LNCAP (cell line): ENCODE data around the gene ADAM12.

Experiments
- TF ChIP-seq, protein P1 (sequence below): fragments of 450-650 bp; IDR thresholded peaks from 2 replicates; pipeline ENCODE4 v1.5.1; 2017; ENCODE audit warnings: mild to moderate bottlenecking

Gene ADAM12

DNA sequence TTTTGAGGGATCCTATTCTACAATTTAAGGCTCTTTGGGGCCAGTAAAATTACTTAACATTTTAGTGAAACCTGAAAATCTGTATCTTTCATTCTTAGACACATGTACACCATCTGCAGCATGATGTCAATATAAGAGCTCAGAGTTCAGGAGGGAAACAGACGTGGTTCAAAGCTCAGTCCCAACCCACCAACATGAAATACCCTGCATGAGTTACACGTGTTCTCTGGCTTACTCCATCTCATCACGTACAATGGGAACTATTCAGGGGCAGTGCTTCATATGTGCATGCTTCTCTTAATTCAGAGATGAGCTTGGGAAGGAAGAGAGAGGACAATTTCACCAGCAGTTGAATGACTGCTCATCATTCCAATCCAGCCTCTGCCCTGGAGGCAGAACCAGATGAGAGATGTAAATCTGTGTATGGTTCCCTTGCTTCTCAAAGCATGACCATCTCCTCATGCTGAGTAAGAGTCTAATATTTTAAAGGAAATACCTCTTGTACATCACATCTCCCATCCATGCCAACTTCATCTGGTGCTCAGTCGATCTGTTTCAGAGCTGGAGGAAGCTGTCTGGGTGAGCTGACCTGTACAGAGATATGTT, 29.0 kb upstream of the ADAM12 start:
- TF ChIP-seq, protein P1, sequence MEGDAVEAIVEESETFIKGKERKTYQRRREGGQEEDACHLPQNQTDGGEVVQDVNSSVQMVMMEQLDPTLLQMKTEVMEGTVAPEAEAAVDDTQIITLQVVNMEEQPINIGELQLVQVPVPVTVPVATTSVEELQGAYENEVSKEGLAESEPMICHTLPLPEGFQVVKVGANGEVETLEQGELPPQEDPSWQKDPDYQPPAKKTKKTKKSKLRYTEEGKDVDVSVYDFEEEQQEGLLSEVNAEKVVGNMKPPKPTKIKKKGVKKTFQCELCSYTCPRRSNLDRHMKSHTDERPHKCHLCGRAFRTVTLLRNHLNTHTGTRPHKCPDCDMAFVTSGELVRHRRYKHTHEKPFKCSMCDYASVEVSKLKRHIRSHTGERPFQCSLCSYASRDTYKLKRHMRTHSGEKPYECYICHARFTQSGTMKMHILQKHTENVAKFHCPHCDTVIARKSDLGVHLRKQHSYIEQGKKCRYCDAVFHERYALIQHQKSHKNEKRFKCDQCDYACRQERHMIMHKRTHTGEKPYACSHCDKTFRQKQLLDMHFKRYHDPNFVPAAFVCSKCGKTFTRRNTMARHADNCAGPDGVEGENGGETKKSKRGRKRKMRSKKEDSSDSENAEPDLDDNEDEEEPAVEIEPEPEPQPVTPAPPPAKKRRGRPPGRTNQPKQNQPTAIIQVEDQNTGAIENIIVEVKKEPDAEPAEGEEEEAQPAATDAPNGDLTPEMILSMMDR, result no peak

DNA sequence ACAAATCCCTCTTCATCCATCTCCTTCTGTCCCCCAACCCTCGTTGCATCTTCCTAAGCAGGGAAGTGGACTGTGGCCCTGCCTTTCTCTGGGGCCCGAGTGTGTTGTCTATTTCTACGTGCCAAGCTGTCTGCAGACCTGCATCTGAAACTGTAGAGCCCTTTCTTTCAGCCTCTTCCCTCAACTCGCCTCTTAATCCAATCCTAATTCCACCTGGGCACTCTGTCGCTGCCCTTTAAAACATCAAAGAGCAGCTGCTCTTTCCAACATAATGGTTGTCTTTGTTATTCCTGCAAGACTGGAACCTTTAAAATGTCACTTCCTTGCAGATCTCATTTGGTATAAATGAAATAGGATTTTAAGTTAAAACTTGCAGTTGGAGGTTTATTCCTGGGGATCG, 21.5 kb upstream of the ADAM12 start:
- TF ChIP-seq, protein P1, result no peak

DNA sequence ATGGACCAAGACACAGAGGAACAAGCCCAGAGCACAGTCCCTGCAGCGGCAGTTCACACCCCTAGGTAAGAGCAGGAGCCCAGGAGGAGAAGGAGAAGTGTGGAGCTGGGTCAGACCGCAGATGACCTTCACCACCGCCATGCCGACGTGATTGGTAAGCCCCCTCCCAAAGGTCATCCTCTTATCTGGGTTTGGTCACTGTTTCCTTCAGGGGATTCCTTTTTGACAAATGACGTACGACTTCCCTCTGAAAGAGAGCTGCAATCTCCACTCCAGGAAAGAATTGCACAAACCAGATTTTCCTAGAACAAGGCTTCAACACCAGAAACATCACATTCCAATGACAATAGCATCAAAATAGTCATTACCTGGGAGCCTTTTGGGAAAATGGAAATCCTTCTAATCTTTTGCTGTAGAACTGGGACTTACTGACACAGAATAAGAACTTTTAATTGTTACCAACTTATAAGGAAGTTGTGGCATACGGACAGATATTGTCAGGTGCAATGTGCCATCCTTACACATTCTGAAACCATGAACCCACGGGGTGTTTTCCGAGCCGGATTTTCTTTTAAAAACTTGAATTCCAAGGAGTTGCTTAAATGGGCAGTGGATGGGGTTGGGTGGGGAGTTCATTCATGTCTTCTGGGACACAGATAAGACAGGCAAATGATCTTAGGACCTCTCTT, 20.8 kb upstream of the ADAM12 start:
- TF ChIP-seq, protein P1, result no peak

DNA sequence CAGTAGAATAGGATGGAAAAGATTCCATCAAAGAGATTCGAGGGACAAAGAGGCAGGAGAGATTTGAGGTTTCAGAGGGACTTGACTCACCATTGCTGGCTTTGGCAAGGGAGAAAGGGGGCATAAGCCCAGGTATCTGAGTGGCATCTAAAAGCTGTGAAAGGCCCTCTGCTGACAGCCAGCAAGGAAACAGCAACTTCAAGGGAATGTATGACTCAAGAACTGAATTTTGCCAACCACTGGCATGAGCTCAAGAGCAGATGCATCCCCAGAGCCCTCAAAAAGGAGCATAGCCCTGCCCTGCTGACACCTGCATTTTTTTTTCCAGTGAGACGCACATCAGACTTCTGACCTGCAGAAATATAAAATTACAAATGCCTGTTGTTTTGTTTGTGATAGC, 19.6 kb upstream of the ADAM12 start:
- TF ChIP-seq, protein P1, result no peak

DNA sequence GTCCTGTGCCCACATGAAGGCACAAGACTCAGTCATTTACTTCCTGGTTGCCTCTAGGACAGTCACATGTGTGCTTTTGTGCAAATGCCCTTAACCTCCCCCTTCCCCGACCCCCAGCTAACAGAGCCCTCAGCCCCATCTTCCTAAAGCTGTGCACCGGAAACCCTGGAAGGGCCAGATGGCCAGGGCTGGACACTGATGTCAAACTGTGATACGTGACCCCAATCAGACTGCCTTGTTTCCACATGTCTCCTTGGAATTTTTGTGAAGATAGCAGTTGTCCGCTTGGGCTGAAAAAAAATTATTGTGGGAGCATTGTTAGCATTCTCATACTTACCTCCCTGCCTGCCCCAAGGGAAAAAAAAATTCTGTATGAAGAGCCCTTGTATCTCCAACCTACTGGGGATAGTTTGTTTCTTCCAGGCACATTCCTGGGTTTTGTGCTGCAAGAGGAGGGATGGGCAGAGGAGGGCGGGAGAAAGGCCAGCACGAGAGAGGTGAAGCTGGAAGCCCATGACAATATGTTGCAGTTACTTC, 17.0 kb upstream of the ADAM12 start:
- TF ChIP-seq, protein P1, result no peak

DNA sequence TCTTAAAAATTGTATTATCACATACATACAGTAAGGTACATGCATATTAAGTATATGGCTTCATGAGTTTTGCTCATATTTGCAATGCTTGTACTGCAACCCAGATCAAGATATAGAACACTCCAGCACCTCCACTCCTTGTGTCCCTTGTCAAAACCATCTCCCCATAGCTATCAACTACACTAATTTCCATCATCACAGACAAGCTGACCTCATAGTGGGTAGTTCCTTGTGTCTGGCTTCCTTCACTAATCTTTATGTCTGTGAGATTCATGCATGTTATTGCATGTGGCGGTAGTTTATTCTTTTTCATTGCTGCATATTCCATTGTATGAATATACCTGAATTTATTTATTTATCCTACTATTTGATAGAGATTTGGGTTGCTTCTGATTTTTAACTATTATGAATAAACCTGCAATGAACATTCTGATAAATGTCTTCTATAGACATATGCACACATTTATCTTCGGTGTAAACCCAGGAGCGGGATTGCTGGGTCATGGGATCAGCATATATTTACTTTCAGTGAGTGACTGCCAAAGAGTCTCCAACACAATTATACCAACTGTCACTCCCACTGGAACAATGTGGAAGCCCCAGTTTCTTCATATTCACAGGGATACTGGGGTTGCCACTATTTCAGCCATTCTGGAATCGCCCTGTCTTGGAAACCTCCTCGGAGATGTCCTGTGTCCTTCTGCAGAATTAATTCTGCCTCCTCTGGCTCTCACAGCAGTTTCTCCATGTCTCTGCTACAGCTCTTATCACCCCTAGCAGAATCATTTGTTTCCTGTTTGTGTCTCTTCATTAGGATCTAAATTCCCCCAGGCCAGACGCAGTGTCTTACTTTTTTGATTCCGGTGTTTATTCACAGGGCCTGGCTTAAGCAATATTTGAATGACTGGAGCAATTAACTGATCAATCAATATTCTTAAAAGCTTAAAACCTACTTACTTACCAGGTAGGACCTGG, 14.7 kb upstream of the ADAM12 start:
- TF ChIP-seq, protein P1, result no peak

DNA sequence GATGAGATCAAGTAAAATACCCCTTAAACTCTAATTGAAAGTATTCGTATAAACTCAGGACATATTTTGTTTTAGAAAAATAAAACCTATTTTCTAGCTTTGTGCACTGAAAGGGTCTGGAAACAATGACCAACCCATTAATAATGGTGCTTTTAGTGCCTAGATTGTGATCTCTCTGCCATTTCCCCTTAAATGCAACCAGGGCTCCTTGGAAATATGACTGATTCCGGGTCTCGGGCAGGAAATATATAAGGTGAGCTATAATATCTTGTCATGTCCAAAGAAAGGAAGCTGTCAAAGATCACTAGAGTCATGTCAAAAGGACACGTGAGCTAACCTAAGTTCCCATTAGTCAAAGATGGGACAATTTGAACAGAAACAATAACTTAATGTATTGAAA, 12.4 kb upstream of the ADAM12 start:
- TF ChIP-seq, protein P1, result no peak
